Parathyroid adenoma (tissue), 2 donors: ENCODE results near the gene SPOCK1.

Source experiments
- H2AFZ ChIP-seq: fragments of 300-600 bp; sonication (generic); one replicate; pipeline ENCODE4 v1.7.0; 2017; ENCODE audit warnings: antibody characterized with exemption, mild to moderate bottlenecking
- H3K27ac ChIP-seq: fragments of 300-600 bp; sonication (generic); one replicate; pipeline ENCODE4 v1.7.0; 2017
- H3K27me3 ChIP-seq: fragments of 300-600 bp; sonication (generic); one replicate; pipeline ENCODE4 v1.7.0; 2017; ENCODE audit warnings: low read length; ENCODE audit not compliant: control insufficient read depth, insufficient read depth
- H3K36me3 ChIP-seq: fragments of 300-600 bp; sonication (generic); one replicate; pipeline ENCODE4 v1.7.0; 2017; ENCODE audit warnings: low read length; ENCODE audit not compliant: control insufficient read depth, insufficient read depth
- H3K4me1 ChIP-seq: fragments of 300-600 bp; sonication (generic); one replicate; pipeline ENCODE4 v1.7.0; 2017; ENCODE audit warnings: control low read depth
- H3K4me2 ChIP-seq: fragments of 300-600 bp; sonication (generic); one replicate; pipeline ENCODE4 v1.7.0; 2017; ENCODE audit warnings: low read length
- H3K4me3 ChIP-seq: fragments of 300-600 bp; sonication (generic); one replicate; pipeline ENCODE4 v1.7.0; 2017; ENCODE audit warnings: low read depth, low read length
- H3K79me2 ChIP-seq: fragments of 300-600 bp; sonication (generic); one replicate; pipeline ENCODE4 v1.7.0; 2017; ENCODE audit warnings: control low read depth
- H3K9ac ChIP-seq: fragments of 300-600 bp; sonication (generic); one replicate; pipeline ENCODE4 v1.7.0; 2017; ENCODE audit warnings: mild to moderate bottlenecking
- H3K9me3 ChIP-seq: fragments of 300-600 bp; sonication (generic); one replicate; pipeline ENCODE4 v1.7.0; 2017; ENCODE audit warnings: low read length; ENCODE audit not compliant: control insufficient read depth
- TF ChIP-seq, protein P1 (sequence below): fragments of 300-600 bp; sonication (generic); IDR thresholded peaks from one replicate; pipeline ENCODE4 v1.7.0; 2017; ENCODE audit warnings: antibody characterized with exemption, mild to moderate bottlenecking
- donor health status: primary hyperparathyroidism.

SPOCK1 gene

DNA sequence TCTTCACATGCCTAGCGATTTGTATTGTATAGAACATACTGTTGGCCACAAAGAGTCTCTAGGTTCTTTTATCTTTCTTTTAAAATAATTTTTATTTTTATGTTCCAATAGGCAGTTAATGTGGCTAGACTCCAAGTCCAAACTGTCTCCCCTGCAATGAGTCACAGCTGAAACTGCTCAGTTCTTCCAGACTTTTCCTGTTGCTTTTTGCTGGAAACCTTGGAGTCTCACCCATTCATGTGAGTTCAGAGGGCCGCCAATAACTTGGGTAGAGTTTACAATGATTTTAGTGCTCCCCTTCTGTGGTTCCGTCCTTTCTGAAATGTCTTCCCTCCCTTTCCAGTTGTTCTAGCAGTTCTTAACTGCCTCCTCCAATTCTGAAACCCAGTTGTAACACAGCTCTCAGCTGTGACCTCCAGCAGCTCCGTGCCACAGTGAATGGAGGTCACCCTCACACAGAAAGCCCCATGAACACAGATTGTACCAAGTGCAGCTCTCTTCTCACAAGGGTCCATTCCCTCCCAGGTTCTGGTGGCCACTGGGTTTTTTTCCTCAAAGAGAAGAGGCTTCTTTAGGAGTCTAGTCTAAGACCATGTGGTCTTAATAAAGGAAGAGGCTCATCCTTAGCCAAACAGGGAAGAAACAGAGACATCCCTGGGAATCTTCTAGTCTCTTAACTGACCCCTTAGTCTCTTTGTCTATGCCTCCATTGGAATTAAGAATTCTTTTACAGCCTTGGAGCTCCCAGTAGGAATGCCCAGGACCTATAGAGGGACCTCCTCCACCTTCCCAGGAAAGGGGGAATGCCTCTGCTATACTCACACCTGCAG lies 198.5 kb downstream of the SPOCK1 start:
- Histone ChIP-seq H3K4me1 (peaks cover 4% of the 10 kb centered on the region), H3K36me3 (no peaks in the 10 kb centered on the region), H3K4me2 (no peak overlapping the region), H2AFZ (no peak overlapping the region), H3K4me3 (no peak overlapping the region), H3K27me3 (no peaks in the 10 kb centered on the region), H3K9ac (no peak overlapping the region), H3K27ac (no peak overlapping the region), H3K79me2 (no peaks in the 10 kb centered on the region), H3K9me3 (no peaks in the 10 kb centered on the region)
- TF ChIP-seq, protein P1, sequence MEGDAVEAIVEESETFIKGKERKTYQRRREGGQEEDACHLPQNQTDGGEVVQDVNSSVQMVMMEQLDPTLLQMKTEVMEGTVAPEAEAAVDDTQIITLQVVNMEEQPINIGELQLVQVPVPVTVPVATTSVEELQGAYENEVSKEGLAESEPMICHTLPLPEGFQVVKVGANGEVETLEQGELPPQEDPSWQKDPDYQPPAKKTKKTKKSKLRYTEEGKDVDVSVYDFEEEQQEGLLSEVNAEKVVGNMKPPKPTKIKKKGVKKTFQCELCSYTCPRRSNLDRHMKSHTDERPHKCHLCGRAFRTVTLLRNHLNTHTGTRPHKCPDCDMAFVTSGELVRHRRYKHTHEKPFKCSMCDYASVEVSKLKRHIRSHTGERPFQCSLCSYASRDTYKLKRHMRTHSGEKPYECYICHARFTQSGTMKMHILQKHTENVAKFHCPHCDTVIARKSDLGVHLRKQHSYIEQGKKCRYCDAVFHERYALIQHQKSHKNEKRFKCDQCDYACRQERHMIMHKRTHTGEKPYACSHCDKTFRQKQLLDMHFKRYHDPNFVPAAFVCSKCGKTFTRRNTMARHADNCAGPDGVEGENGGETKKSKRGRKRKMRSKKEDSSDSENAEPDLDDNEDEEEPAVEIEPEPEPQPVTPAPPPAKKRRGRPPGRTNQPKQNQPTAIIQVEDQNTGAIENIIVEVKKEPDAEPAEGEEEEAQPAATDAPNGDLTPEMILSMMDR, result no peak

DNA sequence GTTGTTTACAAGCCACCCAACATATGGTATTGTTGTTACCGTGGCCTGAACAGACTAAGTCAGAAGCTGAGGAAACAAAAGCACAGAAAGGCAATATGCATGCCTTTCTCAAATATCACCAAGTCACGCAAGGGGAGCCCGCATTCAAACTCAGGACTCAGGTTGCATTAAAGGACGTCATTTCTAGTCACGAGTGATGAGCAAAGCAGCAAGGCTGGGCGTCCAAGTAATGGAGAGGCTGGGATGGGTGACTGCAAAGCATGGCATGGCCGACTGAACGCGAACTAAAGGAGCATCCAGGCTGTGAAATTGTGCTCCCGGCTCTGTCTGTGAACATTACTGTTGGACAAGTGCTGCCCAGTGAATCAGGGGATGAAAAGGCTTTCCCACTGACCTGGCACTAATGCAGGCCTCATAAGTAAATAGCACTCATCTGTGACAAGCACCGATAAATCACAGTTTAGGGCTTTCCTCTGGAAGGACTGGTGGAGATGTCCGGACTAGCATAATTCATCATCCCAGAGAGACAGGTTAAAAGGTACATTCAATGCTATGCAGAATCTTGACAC lies 202.8 kb downstream of the SPOCK1 start:
- H3K4me1 ChIP-seq, result peaks cover 4% of the 10 kb centered on the region
- no peak overlapping the region for H3K4me2 ChIP-seq
- no peak overlapping the region for H3K4me3 ChIP-seq
- H3K27ac ChIP-seq, result no peak overlapping the region
- peak overlapping the region; percentile 67 for H2AFZ ChIP-seq
- no peak overlapping the region for H3K9ac ChIP-seq
- no peaks in the 10 kb centered on the region for H3K27me3 ChIP-seq
- no peaks in the 10 kb centered on the region for H3K79me2 ChIP-seq
- TF ChIP-seq, protein P1, result no peak
- H3K36me3 ChIP-seq, result no peaks in the 10 kb centered on the region
- no peaks in the 10 kb centered on the region for H3K9me3 ChIP-seq

DNA sequence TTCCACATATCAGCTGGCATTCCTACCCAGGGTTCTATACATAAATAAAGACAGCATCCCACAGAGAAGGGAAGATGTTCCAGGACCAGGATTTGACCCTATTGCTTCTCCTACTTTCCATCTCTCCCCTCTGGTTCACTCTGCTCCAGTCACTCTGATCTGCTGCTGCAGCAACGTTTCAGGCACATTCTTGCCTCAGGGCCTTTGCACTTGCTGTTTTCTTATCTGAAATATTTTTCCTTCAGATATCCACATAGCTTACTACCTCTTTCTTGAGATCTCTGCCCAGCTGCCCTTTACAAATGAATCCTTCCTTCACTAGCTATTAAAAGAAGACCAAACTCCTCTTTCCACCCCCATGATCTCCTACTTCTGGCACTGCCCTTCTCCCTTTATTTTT lies 204.5 kb downstream of the SPOCK1 start:
- peaks cover 4% of the 10 kb centered on the region for H3K4me1 ChIP-seq
- H2AFZ ChIP-seq, result no peak overlapping the region
- no peak overlapping the region for H3K9ac ChIP-seq
- no peaks in the 10 kb centered on the region for H3K9me3 ChIP-seq
- TF ChIP-seq, protein P1, result no peak
- no peak overlapping the region for H3K27ac ChIP-seq
- no peak overlapping the region for H3K4me2 ChIP-seq
- no peak overlapping the region for H3K4me3 ChIP-seq
- no peaks in the 10 kb centered on the region for H3K79me2 ChIP-seq
- no peaks in the 10 kb centered on the region for H3K27me3 ChIP-seq
- H3K36me3 ChIP-seq, result no peaks in the 10 kb centered on the region

DNA sequence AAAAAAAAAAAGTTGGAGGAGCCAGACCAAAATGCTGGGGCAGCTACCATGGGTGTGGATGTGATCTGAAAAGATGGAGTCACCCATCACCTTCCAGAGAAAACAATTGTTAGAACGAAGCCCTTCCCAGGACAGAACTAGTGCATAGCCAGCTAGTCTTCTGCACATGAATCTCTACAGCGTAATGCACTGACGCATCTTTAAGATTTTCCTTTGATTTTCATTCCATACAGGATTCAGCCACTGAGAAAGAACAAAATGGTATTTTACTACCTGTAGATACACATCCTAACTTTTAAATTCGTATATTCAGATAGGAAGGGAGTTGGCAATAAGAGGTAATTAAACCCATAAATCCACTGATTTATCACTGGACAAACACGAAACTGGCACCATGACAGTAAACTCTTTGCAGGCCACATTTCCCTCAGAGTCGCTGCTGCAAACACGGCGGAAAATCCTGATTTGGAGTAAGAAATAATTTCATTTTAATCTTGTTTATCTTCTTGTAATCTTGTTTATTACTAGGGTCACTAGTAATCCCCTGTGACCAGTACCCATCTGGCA lies 206.6 kb downstream of the SPOCK1 start:
- Histone ChIP-seq H3K27me3 (no peaks in the 10 kb centered on the region), H3K9me3 (no peaks in the 10 kb centered on the region), H3K9ac (no peak overlapping the region), H3K4me2 (no peak overlapping the region), H3K36me3 (no peaks in the 10 kb centered on the region), H3K4me3 (no peak overlapping the region), H3K4me1 (peaks cover 4% of the 10 kb centered on the region), H3K79me2 (no peaks in the 10 kb centered on the region), H3K27ac (no peak overlapping the region), H2AFZ (no peak overlapping the region)
- TF ChIP-seq, protein P1, result no peak
